Left renal cortex interstitium (tissue), 4 donors: Measurements from ENCODE around the gene S1PR3. TPM values are rescaled to one million over a fixed set of nuclear protein-coding genes. Genes with fewer than 3 reads are reported as not detected.

Experiments
- DNase-seq, 4 donors: peaks; one replicate each; pipeline ENCODE4 v3.0.0-alpha.2; 2013; ENCODE audit warnings: low read depth in 4 of 4, low spot score in 2 of 4, missing footprints in 1 of 4
- polyA plus RNA-seq, 4 donors: library from polyadenylated mRNA; unstranded; fragments of 120-200 nt; gene quantifications; one replicate each; pipeline ENCODE4 v1.2.1, GENCODE V29; 2013; ENCODE audit not compliant: insufficient read length in 4 of 4

Gene S1PR3
- polyA plus RNA-seq, 4 donors, result 48.0 to 70.5 (median 60.9) TPM

GRCh38 chr9:88966894-88967676, 24.2 kb upstream of the S1PR3 start:
- no peak for DNase-seq

GRCh38 chr9:88968799-88969198, 22.5 kb upstream of the S1PR3 start:
- DNase-seq, result no peak

GRCh38 chr9:88969646-88970373, 21.5 kb upstream of the S1PR3 start:
- no peak for DNase-seq

GRCh38 chr9:88971131-88971960, 19.9 kb upstream of the S1PR3 start:
- DNase-seq, result no peak

GRCh38 chr9:88972401-88972800, 18.9 kb upstream of the S1PR3 start:
- DNase-seq, result no peak

- no peak for DNase-seq
Observed at GRCh38 chr9:88973281-88974045, 17.8 kb upstream of the S1PR3 start.

GRCh38 chr9:88974641-88975040, 16.6 kb upstream of the S1PR3 start:
- no peak for DNase-seq

GRCh38 chr9:88975966-88976889, 15.0 kb upstream of the S1PR3 start:
- no peak for DNase-seq

- no peak for DNase-seq
Observed at GRCh38 chr9:88976890-88977257, 14.4 kb upstream of the S1PR3 start.

- DNase-seq, result no peak
Observed at GRCh38 chr9:88978034-88978433, 13.2 kb upstream of the S1PR3 start.

GRCh38 chr9:88979021-88979420, 12.2 kb upstream of the S1PR3 start:
- no peak for DNase-seq

- no peak for DNase-seq
Observed at GRCh38 chr9:88979791-88980190, 11.5 kb upstream of the S1PR3 start.

- no peak for DNase-seq
Observed at GRCh38 chr9:88980740-88981203, 10.5 kb upstream of the S1PR3 start.

- no peak for DNase-seq
Observed at GRCh38 chr9:88983865-88984542, 7.3 kb upstream of the S1PR3 start.

- DNase-seq, result no peak
Observed at GRCh38 chr9:88984543-88984883, 6.8 kb upstream of the S1PR3 start.

GRCh38 chr9:88985616-88986015, 5.7 kb upstream of the S1PR3 start:
- DNase-seq, result no peak

GRCh38 chr9:88986776-88987175, 4.5 kb upstream of the S1PR3 start:
- DNase-seq, result no peak

GRCh38 chr9:88987661-88988060, 3.6 kb upstream of the S1PR3 start:
- no peak for DNase-seq
